CD4-positive, alpha-beta T cell treated with Interferon gamma for 1 hour (primary cell): ENCODE results near the gene GALNT12.

ENCODE experiments used
- DNase-seq: peaks from one replicate; pipeline ENCODE4 v3.0.0-alpha.2; 2020

Gene GALNT12

DNA sequence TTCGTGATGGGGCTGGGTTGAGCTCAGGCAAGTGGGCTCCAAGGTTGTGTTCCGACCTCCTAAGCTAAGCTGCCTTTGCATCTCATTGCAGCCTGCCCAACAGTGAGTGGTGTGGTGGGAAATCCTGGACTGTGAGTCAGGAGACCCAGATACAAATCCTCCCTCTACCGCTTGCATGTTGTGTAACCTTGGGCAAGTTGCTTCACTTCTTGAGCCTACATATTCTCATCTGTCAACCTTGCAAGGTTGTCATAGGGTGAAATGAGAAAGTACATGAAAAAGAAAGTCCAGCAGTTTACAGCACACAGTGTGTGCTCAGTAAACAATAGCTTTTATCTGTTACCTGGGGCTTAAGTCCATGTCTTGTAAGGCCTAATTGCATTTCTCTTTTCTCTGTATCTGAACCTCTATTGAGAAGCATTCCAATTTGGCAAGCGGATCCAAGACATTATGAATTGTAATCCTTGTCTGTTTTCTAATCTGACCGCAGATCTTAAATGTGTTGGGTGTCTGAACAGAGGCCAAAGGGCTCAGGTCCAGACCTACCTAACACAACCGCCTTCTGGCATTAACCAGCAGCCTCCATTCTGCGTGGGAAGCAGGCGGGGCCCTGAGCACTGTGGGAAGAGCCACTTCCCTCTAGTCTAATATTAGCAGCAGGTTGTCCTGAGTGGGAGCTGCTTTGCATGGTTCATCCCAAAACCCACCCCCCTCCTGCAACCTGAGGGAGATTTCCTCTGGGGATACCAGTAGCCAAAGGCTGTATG is 1.8 kb upstream of the GALNT12 start:
- no peak for DNase-seq

DNA sequence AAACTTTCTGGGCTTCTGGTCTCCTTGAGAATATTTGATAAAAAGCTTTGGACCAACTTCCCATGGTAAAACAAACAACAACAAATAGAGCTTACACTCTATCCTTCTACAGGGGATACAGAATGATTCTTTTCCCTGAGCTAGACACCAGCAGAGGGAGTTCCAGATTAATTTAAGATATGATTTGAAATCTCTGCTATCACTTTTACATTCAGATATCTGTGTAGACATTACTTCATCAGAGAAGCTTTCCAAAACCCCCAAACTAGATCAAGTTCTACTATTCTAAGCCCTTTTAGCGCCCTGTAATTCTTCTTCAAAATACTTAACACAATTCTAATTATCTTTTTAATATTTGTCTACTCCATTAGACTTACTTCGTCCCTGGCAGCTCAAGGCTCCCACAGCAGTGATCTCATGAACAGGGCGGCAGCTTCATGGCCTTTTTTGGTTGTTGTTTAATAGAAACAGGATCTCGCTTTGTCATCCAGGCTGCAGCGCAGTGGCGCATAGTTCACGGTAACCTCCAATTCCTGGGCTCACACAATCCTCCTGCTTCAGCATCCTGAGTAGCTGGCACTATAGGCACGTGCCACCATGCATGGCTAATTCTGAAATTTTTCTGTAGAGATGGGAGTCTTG is 955 bp upstream of the GALNT12 start:
- DNase-seq = no peak

DNA sequence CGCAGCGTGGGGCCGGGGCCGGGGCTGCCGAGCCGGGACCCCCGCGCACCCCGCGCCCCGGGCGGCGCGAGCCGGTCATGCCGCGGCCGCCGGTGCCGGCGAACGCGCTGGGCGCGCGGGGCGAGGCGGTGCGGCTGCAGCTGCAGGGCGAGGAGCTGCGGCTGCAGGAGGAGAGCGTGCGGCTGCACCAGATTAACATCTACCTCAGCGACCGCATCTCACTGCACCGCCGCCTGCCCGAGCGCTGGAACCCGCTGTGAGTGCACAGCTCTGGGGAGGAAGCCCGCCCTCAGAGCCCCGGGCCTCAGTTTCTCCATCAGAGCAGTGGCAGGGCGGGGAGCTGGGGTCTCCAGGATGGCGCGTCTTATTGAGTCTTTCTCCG is 335 bp downstream of the GALNT12 start:
- no peak for DNase-seq

DNA sequence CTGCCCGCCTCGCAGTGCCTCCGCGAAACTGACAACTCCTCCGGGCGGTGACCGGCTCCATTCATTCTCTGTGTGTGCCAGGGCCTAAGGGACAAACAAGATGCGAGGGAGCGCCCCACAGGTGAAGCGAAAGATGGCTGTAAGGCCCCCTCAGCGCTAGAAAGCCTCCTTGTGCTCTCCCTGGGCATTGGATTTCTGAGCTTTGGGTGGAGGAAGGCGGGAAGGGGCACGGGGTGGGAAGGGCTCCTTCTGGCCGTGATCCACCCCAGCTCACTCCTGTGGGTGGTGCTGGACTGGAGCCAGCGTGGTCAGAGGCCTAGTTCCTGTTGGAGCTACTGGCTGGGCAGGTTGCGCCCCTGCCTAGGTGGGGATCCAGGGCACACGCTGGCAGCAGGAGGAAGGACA is 943 bp downstream of the GALNT12 start:
- DNase-seq = no peak

DNA sequence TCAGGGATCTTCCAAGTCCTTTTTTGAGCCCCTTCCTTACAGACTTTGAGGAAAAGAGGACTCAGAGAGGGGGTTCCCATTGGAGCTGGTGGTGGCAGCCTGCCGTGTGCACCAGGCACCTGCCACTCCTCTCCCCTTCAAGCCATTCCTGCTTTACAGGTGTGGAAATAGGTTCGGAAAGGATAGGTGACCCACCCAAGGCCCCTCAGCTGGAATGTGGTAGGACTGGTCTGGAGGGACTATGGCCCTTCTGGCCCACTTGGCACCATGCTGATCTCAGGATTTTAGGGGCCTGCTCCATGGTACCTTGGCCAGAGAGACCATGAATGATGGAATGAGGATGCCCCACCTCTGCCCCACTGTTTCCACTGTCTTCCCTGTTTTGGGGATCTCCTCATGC is 1.4 kb downstream of the GALNT12 start:
- no peak for DNase-seq

DNA sequence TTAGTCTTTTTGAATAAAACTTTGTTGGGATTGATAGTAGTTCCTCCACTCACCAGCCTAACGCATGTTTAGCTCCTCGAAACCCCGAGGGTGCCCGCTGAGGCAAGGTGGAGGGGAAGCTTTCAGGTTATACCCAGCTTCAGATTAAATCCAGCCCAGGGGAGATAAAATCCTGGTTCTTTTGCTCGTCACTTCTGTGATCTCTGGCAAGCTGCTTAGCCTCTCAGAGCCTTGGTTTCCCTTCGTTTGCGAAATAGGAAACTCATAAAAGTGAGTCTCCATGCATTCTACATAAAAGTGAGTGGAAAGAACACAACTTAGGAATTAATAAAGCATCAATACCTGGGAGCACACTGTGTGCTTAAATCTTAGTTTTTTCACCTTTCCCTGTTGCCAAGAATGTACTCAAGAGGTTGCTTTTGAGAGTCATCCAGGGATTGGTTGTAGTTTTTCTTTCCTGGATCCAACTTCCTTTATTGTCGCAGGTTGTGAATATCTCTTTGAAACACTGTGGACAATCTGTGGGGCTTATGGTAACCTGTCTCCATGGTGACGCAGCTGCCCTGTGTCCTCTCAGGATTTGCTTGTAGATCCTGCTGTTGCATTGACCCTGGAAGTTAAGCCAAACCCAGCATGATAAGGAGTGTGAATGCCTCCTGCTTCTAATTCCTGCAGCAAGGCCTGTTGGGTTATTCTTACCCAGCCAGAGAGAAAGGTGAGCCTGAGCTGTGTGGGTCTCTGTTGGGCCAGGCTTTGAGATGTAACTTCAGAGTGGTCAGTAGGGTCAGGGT is 2.0 kb downstream of the GALNT12 start:
- DNase-seq = no peak

DNA sequence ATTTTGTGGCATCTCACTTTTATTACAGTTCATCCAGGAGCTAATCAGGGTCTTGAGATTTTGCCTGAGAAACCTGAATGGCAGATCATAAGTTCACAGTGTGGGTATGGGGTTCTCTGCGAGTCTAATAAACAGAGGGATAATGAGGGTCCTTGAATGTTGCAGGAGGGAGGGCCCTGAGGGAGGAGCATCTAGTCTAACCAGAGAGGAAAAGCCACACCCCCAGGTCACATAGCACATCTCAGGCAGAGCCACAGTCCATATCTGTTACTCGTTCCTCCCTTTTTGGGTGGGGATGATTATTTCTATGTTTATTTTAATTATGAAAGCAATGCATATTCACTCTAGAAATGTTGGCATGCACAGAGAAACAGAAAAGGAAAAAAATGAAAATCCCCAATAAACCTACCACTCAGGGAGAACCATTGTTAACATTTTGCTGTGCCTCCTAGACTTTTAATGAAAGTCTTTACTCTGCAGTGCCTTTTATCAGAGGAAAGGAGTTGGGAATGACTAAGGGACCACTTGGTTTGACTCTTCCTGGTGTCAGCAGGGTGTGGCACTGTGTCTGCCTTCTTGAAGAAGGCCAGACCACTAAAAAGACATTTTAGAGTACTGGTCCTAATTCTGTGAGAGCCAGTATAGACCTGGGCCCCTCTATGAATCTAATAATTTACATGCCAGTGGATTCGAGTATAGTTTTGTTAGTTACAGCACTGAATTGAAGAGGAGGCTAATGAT is 2.8 kb downstream of the GALNT12 start:
- DNase-seq = no peak

- DNase-seq = no peak
These were observed 3.7 kb downstream of the GALNT12 start for GRCh38 chr9:98811051-98811650.

- DNase-seq = no peak
These were observed 8.0 kb downstream of the GALNT12 start for GRCh38 chr9:98815391-98815951.

DNA sequence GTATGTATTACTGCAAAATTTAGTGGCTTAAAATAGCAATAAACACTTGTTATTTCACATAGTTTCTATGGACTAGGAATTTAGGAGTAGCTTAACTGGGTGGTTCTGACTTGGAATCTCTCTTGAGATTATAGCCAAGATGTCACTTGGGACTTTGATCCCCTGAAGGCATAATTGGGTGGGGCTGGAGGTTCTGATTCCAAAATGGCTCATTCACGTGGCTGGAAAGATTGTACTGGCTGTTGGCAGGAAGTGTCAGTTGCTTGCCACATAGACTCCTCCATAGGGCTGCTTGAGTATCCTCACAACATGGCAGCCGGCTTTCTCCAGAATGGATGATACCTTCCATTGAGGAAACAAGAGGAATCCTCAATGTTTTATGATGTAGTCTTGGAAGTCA is 11.3 kb downstream of the GALNT12 start:
- no peak for DNase-seq

DNA sequence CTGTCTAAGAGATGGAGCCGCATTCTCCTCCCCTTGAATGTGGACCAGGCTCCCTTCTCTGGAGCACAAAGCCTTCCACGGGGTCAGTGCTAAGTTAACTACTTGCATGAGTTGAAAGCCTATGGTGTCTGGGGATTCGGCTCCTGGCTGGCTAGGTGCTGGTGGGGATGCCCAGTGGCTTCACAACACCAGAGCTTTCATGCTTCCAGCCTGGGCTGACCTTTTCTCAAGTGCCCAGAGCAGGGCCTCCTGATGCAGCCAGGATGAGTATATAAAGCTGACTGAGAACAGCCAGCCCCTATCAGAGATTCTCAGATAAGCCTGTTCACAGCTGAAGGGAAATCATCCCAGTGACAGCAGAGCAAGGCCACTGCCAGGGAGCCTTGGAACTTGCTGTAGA is 11.8 kb downstream of the GALNT12 start:
- DNase-seq = no peak

DNA sequence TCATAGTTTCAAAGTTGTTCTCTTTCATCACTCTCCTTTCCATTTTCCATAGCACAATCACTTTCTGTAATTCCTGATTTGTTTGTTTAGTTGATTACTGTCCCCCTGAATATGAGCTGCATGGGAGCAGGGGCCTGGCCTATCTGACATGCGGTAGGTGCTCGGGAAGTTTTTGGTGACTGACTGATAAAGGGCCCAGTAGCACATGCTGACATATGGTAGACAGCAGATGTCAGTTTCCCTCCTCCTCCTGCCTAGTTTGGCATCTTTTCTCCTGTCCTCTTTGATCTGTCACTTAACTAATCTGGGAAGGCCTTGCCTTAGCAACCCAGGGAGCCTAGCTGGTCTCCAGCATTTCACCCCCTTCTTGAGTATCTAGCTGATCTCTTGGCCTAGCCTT is 14.4 kb downstream of the GALNT12 start:
- no peak for DNase-seq

GRCh38 chr9:98822661-98823060 is 15.2 kb downstream of the GALNT12 start:
- DNase-seq = no peak

DNA sequence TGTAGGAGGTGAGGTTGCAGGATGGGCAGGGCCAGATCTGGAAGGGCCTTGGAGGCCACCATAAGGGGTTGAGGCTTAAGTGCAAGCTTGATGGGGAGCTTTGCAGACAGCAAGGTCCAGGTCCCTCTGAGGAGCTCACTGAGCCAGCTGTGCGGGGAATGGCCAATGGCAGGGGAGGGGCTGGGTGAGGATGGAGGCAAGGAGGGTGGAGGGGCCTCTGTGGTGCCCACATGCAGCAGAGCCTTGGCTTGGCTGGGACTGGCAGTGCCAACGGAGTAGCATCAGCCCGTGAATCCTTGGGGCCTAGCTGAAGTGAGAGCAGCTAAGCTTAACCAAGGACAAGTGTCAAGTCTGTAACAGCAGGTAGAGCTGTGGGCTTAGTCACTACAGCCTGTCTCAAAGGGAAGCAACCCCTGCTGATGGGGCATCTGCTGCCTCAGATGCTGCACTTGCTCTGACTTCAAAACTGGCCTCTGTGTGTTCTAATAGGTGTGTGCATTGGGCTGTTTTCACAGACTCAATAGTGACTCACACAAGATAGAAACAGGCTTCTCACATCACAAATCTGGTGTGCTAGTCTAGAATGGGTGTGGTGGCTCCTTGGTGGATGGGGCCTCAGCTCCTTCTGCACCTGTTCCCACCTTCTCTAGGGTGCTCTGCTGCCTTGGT is 16.3 kb downstream of the GALNT12 start:
- DNase-seq = no peak

GRCh38 chr9:98825414-98825813 is 17.9 kb downstream of the GALNT12 start:
- DNase-seq = no peak

DNA sequence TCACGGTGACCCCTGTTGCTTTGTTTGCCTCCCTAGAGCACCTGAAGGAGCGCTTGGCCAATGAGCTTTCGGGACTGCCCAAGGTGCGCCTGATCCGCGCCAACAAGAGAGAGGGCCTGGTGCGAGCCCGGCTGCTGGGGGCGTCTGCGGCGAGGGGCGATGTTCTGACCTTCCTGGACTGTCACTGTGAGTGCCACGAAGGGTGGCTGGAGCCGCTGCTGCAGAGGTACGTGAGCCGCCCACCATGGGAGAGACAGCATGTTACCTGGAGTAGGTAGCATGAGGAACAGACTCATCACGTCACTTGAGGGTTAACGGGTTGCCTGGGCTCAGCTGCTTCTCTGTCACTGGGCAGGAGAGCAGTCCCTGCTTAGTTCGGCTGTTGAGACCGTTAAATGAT is 19.2 kb downstream of the GALNT12 start:
- DNase-seq = no peak

- no peak for DNase-seq
These were observed 22.3 kb downstream of the GALNT12 start for GRCh38 chr9:98829766-98830165.

GRCh38 chr9:98830554-98830953 is 23.1 kb downstream of the GALNT12 start:
- no peak for DNase-seq

- no peak for DNase-seq
These were observed 24.2 kb downstream of the GALNT12 start for GRCh38 chr9:98831696-98832095.

GRCh38 chr9:98832768-98833089 is 25.3 kb downstream of the GALNT12 start:
- no peak for DNase-seq

DNA sequence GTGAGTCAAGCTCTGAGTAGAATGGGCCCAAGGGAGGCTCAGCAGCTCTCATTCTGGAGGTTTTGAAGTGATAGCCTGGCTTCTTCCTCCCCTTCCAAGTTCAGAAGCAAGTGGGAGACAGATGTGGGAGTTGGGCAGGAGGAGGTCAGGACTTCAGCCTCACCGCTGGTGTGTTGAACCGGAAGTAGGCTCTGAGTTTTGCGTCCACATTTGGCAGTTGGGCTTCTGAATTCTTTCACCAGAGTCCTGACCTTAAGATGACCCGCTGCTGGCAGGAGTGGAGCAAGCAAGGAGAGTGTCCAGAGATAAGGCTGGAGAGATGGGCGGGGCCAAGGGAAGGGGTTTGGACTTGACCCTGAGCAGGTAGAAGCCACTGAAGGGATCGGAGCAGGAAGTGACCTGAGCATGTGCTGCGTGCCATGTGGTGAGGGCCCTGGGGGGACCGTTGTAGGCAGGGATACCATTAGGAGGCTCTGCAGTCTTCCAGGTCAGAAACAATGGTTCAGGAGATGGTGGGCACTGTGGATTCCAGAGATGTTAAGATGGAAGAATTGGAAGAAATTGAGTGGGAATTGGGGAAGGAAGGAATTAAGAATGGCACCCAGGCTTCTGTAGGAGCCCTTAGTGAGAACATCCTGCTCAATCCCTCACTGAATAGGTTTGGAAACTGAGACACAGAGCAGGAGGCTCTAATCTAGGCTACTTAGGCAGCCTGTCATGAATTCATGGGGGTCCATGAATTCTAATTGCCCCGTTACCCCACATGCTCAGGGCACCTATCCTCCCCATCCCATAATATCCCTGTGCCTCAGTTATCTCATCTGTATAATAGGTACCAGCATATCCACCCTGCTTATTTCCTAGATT is 25.9 kb downstream of the GALNT12 start:
- DNase-seq = no peak
